ENCODE results near the gene GCNA.

GCNA gene

DNA sequence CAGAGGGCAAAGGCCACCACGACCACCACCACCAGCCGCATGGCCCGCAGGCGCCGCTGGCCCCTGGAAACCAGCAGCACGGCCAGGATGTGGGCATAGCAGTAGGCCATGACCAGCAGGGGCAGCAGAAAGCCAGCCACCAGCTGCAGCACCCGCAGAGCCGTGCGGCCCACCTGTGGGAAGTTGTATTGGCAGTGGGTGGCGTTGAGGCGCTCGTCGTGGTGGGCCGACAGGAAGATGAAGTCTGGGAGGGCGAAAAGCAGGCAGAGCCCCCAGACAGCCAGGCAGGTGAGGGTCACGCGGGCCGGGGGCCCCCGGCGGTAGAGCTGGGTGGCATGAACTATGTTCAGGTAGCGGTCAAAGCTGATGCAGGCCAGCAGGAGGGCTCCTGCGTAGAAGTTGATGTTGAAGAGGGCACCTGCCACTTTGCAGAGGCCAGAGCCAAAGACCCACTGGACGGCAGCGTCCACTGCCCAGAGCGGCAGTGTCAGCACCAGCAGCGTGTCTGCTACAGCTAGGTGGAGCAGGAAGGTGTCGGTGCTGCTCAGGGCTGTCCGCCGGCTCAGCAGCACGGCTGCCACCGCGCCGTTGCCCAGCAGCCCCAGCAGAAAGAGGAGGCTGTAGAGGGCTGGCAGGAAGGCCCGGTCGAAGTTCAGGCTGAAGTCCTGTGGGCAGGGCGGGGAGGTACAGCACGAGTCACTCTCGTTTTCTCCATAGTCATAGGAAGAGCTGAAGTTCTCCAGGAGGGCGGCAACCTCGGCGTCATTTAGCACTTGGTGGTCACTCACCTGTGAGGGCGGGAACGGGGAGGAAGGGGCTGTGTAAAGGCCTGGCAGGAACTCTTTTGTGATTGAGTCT, 38.7 kb downstream of the GCNA start:
- FAIRE-seq: no peak

DNA sequence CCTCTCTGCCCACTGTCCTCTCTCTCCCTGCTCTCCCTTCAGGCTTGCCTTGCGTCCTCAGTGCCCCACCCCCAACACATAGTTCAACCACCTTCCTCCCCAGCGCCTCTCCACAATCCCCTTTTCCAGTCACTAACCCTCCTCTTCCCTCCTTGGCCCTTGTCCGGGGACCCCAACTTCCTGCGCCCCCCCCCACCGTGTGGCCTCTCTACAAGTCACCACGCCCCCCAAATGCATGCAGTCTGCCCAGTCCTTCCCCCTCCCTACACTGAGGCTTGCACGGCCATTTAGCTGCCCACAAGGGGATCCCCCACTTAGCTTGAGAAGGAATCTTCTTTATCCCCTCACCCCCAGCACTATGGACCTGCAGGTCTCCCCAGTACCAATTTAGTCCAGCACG, 39.5 kb downstream of the GCNA start:
- no peak for FAIRE-seq

DNA sequence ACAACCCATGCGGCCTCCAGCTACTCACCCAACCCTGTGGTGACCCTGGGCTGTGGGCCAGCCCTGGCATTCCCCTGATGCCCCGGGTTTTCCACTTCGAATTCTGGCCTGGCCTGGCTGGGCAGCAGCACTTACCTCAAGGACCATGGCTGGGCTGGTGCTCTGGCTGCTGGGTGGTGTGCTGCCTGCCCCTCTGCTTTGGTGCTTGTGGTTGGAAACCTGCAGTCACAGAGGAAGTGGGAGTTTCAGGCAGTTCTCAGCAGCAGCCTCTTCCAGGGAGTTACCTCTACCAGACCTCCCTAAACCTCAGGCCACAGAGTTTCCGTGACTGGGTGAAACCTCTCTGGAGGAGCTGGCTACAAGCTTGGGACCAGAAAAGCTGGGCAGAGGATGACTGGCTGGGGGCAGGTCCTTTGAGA, 40.1 kb downstream of the GCNA start, which contains the start of gene CXCR3:
Gene CXCR3 (minus strand): TSS at position 209 of the 419 bp plus-strand sequence. CDS start 62 bp downstream, at position 147.
- no peak for FAIRE-seq

DNA sequence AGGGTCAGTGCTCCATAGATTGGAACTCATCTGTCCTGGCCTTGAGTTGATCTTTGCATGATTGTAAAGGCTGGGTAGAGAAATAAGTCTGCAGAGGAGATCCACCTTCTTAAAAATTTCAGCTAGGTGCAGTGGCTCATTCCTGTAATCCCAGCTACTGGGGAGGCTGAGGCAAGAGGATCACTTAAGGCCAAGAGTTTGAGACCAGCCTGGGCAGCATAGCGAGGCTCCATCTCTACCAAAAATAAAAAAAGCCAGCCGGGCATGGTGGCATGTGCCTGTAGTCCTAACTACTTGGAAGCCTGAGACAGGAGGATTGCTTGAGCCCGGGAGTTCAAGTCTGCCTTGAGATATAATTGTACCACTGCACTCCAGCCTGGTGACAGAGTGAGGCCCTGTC, 40.5 kb downstream of the GCNA start:
- no peak for FAIRE-seq

DNA sequence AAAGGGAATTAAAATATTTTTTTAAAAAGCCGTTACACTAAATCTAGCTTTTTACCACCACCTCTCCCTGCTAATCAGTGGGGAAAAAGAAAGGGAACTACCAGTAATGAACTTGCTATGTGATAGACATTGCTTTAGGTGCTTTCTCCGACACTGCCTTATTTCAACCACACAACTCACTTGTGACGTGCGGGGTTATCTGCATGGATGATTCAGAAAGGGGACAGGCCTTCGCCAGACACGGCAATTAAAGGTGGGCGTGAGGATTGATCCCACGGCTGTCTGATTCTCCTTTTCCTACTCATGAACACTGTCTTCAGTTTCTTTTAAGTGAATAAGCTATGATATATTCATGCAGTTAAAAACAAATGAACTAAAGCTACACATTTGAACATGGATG, 41.0 kb downstream of the GCNA start:
- FAIRE-seq: peak; percentile 65

DNA sequence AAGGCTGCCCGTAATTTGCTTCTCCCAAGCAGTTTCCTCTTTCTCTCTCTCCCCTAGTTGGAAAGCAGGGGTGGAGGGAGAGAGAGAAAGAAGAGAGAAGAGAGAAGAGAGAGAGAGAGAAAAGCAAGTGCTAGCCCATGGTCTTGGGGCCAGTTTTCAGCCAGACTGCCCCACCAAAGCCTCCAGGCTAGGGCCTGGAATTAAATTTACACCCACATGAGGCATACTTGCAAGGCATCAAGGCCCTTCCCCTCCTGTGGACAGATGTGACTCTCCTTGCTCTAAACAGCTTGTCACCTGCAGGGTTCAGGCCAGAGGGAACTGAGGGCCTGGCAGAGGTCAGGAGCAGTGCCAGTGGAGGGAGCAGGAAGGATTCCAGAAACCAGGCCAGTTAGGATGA, 41.7 kb downstream of the GCNA start:
- FAIRE-seq: no peak

DNA sequence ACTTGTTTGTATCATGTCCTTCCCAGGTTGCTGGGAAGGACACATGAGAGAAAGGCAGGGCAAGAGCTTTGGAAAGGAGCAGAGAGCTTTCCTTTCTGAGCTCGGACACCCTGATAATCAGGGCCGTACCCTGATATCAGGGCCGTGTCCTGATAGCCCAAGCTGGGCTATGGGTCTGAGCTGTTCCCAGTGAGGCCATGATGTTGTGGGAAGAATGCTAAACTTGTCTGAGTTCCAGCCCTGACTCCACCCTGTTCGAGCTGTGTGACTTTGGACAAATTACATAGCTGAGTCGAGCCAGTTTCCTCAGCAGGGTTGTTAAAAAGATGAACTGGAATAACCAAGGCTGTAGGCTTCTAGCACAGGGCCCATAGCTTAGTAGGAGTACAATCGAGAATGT, 43.4 kb downstream of the GCNA start:
- FAIRE-seq: no peak

DNA sequence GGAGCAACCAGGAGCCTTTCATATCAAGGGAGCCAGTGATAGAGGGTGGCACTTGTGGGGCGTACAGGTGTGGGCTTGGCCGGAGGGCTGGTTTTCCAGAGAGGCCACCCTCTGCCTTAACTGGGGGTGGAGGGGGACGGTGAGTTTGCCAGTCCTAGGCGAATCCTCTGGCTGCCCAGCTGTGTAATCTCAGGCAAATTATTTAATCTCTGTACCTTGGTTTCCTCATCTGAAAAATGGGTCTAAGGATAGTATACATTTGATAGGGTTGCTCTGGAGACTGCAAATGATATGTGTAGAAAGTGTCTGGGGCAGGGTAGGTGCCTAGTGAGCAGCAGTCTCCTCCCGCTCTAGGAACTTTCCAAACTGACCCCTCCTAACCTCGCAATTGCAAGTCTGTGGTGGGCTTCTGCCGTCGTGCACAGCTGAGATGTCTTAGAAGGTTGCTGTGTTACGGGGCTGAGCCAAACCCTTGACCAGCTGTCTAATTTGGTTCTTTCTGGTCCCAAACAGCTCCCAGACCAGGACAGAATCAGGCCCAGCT, 43.9 kb downstream of the GCNA start:
- FAIRE-seq: no peak

DNA sequence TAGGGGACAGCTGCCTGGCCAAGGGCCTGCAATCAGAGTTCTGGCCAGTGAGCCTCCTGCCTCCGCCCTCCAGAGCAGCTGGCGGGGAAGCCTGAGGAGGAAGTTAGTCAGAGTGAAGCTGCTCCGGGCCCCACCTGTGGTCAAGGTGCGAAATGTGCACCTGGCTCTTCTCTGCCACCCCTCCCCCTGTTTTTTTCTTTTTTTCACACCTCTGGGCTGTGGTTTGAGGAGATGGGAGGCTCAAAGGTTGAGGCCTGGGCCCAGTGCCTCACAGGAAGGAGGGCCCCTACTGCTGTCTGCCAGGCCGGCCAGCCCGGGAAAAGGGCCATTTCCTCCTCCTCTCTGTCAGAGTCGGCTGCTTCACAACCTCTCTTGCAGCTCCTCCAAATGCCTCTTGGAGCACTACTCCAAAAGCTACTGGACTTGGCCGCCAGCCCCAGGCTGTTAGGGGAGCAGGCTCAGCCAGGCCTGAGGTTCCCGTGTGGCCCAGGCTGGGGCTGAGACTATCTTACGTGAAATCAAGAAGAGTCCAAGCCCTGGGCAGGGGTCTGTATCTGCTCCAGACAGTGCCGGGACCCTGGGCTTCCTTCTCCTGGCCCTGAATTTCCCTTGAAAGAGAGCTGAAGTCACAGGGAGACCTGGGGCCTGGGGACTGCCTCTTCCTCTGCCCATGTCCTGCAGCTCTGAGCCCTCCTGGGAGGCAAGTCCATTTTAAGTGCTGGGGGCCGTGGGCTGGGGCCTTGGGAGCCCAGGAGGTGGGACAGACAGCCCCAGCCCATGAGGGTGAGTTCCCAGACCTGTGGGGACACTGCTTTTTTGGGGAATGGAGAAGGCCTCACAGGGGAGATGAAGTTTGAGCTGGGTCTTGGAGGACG, 44.6 kb downstream of the GCNA start:
- FAIRE-seq: peak; percentile 24

DNA sequence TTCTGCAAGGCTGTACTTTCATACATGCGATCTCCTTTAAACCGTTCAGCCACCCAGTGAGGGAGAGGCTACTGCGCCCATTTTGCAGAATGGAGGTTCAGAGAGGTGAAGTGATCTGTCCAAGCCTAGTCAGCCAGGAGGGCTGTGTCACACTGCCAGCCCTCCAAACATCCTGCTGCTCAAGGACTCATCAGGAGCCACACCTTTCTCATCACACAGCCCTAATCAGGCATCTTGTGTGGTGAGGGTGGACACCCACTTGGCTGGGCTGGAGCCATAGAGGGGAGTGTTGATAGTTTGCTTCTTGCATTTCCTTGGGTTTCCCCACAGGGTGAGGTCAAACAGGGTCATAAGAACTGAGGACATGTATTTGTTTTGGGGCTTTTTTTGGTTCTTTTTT, 45.5 kb downstream of the GCNA start:
- FAIRE-seq: no peak

DNA sequence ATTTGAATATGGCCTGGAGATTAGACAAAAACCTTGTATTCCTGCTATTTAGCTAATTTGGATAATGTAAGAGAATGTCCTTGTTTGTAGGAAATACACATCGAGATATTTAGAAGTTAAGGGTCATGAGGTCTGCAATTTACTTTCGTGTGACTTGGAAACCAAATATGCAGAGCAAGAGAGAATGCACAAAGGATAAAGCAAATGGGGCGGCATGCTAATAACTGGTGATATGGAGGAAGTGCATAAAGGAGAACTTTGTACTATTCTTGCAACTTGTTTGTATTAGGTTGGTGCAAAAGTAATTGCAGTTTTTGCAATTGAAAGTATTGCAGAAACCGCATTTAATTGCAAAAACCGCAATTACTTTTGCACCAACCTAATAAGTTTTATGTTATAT, 47.2 kb downstream of the GCNA start:
- FAIRE-seq: no peak

DNA sequence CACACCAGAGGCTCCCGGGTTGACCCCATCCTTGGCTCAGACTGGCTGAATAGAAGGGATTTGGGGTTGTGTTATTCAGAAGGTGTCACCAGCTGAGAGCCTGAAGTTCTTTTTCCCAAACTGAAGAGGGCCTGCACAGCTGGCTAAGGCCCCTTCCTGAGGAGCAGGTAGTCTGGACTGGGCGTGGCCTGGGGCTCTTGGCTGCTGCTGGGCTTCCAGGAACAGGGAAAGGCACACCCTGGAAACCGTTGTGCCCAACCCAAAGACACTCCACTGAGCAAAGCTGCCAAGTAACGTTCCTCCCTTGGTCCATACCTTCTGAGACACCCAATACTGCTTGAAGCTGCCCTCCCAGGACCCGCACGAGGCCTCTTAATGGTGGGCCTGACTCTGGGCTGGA, 48.3 kb downstream of the GCNA start:
- no peak for FAIRE-seq

DNA sequence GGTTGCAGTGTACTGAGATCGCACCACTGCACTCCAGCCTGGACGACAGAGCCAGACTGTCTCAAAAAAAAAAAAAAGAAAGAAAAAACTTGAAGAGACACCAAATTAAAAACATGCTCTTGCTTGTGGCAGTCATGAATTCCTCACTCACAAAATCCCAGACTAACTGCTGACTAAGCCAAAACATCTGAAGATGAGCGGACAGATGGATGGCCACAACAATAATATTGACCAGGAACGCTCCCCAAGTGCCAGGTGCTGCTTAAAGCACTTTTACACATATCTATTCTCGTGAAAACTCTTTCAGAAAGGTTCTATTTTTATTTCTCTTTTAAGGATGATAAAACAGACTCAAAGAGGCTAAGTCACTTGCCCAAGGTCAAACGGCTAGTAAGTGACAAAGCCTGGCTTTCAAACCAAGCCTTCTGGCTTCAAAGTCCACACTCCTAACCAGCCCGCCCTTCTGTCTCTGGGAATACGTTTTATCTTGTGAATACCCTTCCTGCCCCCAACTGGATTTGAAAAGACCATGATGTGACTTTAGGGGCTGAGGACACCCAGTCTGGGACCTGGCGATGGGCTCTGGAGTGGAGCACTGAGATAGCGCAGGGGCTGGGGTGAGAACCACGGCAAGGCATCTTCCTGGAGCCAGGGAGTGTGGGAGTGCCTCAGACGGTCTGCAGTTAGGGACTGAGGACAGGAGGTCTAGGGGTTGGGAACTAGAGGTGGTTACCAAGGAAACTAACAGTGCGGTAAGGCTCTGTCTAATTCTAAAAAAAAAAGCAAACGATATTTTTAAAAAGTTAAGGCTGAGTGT, 49.6 kb downstream of the GCNA start:
- FAIRE-seq: no peak

DNA sequence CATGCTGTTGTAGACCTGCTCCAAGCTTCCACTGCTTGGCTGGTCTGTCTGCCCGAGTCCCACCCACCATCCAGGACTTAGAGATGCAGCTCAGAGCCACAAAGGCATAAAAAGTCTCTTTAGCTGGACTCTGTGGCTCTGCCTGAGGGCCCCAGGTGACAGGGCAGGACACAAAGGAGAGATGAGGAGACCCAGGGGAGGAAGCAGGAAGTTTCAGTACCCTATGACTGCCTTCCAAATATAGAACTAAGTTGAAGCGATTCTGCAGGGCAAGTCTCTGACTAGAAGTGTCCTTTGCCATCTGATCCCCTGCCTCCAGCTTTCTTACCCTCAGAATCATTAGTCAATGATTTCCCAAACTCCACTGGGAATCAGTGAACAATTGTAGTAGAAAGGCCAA, 51.2 kb downstream of the GCNA start:
- no peak for FAIRE-seq

DNA sequence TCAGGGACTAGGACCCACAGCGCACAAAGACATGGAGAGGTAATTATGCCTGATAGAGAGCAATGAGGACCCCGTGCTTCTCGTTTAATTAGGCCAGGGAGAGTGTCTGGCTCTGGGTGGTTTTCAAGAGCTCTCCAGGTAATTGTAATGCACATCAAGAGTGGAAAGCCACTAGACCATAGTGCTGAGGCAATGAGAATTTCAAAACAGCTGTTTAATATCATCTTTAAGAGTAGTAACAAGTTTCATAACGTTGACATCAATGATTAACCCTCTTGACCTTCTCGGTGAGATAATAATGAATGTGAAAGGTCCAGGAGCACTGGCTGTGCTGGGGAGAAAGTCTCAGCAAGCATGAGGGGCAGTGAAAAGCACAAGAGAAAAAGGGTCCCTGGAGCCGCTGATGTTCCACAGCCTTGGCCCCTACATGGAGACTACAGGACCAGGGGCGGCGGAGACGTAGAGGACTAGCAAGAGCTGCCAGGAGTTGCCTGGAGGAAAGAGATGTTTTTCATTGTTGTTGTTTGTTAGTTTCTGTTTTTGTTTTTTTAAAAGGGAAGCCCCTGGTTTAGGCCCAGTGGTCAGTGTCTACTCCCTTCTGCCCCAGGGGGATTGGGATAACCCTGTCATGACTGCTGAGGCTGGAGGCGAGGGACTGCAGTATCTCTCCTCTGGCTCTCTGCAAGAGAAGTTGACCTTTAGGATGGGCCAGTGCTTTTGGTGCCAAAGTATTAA, 54.9 kb downstream of the GCNA start:
- no peak for FAIRE-seq

DNA sequence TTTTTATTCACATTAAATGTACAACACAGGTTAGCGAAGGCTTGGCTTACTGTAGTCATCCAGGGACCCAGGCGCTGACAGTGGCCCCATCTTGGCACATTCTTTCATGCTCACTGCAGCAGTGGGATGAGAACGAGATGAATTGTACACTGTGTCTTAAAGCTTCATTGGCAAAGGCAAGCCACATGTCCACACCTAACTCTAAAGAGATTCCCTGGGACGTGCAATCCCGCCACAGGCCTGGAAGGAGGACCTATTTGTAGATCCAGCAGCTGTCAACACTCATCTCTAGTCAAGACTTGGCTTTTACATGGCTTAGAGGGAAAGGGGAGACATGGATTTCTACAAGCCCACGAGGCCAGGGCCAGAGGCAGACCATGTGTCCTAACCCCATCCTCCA, 56.1 kb downstream of the GCNA start:
- no peak for FAIRE-seq

DNA sequence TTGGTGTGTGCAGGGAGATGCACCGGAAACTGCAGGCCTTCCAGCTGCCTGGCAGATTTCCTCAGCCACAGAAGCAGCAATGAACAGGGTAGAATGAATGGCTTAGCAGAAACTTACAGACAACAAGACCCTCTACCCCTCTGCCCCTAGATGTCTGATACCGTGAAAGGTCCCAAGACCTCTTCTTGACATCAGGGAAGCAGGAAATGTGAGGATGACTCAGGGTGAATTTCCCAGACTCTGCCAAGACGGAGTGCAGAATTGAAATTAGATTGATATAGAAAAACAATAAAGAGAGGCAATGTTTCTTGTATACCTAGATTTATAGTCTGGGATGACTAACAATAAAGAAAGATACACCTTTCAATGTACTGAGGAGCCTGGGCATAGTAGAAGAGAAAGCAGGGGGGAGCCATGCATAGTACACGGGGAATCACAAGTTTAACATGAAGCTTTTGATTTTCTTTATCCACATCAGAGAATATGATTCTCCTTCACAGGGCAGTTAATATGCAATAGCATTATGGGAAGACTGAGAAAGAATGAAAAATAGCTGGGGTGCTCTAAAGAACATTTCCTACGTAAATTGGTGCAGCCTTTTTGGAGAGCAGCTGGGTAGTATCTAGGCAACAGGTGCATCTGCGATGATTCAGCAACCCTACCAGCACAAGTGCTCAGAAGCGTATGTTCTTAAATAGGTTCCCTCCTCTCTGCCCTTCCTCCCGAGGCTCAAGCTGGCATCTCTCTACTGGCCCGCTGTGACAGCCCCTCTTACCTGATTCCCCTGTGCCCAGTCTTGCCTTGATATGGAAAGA, 58.4 kb downstream of the GCNA start:
- no peak for FAIRE-seq

DNA sequence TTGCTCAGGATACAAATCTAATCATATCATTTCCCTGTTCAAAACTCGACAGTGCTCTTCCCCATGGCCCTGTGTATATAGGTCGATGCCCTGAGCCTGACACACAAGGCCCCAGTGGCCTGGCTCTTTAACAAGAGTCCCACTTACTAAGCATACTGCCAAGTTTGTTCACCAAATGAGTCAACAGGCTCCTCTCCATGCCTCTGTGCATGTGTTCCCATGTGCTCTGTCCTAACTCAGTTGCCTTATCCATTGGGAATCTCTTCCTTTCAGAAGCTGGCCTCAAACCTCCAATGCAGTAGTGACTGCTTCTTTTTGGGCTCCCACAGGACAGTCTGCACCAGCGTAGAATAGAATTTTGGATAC, 59.0 kb downstream of the GCNA start:
- FAIRE-seq: no peak

DNA sequence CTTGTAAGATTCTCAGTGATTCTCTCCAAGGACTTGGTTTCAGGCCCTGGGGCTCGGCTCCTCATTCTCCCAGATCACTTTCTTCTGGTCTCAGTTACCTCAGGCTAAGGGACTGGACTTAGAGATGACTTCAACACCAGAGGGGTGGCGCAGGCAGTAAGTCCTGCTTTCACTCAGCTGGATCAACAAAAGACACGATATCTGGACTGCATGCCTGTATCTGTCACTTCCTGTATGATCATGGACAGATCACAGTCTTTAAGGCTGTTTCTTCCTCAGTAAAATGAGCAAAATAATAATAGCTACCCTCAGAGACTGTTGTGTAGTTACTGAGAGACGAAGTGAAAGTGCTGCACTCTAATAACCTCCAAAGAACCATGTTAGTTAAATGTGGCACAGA, 59.6 kb downstream of the GCNA start:
- FAIRE-seq: no peak

DNA sequence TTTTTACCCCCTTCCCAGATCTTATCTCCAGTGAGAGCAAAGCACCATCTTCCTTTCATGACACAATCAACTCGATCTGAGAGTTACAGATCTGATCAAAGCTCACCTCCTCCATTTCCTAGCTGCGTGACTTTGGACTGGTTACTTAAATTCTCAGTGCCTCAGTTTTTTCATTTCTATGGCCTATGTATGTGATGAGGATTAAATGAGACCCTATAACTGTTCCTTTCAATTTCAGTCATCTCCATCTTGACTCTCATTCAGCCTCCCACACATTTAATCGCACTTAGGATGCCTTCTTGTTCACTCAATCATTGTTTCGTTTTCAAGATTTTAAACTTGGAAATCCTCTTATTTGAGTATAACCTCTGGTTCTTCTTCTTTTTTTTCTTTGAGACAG, 60.2 kb downstream of the GCNA start:
- no peak for FAIRE-seq

DNA sequence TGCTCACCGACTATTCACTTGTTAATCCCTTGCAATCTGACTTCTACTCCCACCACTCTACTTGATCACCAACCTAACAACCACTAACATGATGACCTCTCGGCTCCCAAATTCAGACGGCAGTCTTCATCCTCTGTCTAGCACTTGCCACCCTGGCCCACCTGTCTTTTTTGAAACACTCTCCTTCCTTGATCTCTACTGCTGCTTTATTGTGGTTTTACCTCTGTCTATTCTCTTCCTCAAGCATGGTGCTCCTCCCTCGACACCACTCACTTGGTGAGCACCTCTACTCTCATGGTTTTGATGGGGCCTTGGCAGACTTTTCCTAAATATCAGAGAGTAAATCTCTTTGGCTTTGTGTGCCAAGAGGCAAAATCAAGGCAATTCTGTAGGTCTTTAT, 61.8 kb downstream of the GCNA start:
- no peak for FAIRE-seq
